ENCODE results near the gene GGPS1.
"Not testable (repeated sequence)": the region's sequence is repeated elsewhere in the genome, so short reads cannot be mapped to it uniquely, and the experiment has no call there.

Gene GGPS1

DNA sequence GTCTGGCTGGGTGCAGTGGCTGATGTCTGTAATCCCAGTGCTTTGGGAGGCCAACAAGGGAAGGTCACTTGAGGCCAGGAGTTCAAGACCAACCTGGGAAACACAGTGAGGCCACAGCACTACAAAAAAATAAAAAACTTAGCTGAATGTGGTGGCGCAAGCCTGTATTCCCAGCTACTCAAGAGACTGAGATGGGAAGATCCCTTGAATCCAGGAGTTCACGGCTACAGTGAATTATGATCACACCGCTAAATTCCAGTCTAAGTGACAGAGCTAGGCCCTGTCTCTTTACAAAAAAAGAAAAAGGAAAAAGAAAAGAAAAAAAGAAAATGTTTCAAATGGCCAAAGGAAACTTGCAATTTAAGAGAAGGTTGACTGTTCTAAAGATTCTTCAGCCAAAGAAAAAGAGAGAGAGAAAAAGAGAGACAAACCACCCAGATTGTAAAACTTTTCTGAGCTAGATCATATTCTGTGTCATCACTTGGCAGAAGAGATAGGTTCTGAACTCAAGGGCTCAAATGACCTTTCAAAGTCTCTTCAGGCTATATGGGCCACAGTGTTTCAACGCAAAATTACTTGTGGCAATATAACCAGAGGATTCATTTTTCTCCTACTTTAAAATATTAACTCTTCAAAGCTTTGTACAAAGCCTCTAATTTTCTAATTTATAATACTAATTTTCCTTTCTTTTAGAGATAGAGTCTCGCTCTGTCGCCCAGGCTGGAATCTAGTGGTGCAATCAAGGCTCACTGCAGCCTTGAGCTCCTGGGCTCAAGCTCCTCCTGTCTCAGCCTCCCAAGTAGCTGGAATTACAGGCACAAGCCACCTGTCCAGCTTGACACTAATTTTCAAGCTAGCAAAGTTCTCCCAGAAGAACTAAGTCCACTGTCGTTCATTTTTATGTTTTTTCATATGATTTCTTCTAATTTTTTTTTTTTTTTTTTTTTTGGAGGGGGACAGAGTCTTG lies 20.9 kb upstream of the GGPS1 start:
- DNase-seq = no peak

DNA sequence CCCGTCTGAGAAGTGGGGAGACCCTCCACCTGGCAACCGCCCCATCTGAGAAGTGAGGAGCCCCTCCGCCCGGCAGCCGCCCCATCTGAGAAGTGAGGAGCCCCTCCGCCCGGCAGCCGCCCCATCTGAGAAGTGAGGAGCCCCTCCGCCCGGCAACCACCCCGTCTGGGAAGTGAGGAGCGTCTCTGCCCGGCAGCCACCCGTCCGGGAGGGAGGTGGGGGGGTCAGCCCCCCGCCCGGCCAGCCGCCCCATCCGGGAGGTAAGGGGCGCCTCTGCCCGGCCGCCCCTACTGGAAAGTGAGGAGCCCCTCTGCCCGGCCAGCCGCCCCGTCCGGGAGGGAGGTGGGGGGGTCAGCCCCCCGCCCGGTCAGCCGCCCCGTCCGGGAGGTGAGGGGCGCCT lies 19.2 kb upstream of the GGPS1 start:
- not testable (repeated sequence) for DNase-seq

DNA sequence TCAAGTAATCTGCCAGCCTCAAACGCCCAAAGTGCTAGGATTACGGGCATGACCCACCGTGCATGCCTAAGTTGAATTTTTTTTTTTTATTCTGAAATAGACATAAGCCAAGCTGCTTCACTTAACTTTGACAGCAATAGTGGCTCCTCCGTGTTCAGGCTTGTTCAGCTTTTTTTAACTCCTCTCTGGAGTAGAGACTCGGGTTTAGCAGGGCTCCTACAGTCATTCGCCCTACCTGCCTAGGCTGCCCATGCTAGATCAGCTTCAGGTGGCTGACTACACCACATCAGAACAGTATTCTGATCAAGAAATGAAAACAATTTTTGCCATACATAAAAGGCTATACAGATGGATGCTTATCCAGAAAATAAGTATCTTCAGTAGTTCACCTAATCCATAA lies 15.1 kb upstream of the GGPS1 start:
- DNase-seq = no peak

DNA sequence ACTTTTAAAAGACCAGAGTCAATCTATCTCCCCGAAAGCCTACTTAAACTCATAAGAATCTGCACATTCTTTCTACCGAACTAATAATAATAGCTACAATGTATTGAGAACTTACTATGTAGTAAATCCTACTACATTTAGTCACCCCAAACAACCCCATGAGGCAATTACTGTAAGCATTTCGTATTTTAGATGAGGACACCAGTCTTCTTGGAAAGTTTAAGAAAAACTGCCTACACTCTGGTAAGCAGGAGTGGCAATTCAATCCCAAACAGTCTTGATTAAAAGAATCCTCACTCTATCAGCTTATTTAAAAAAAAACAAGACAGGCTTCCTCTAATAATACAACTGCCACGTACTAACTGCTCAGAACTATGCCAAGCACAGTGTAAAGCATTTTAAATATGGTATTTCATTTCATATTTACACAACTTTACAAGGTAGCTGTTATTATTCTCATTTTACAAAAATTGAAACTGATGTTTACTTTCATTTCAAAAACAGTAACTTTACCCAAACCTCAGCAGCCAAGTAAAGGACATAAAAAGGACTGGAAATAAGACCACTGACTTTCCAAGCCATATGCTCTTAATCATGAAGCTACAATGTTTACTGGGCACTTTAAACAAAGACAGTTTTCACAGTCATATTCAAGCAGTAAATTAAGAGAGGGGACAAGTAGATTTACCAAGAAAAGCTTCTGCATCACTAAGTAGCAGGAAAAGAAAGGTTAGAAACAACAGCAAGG lies 14.3 kb upstream of the GGPS1 start:
- no peak for DNase-seq

DNA sequence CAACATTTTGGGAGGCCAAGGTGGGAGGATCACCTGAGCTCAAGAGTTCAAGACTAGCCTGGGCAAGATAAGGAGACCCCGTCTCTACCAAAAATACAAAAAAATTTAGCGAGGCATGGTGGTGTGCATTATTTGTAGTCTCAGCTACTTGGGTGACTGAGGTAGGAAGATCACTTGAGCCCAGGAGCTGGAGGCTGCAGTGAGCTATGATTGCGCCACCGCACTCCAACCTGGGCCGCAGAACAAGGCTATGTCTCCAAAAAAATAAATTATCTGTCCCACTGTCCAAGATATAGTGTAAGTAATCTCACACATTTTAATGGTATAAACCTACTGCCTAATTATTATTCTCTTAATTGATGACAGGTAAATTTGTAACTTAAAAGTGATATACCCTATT lies 13.2 kb upstream of the GGPS1 start:
- no peak for DNase-seq

DNA sequence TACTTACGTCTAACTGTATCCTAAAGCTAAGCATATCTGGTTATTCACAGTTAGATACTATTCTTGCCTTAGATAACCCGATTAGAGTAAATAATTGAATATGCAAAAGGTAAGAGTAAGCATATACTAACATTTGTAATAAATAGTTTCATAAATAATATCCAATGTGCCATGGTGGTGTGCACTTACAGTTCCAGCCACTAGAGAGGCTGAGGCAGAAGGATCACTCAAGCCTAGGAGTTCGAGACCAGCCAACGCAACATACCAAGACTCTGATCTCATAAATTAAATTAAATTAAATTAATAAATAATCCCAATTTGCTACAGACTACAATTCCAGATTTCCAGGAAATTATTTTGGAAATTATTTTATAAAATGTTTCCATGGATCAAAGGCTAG lies 12.6 kb upstream of the GGPS1 start:
- DNase-seq = no peak

DNA sequence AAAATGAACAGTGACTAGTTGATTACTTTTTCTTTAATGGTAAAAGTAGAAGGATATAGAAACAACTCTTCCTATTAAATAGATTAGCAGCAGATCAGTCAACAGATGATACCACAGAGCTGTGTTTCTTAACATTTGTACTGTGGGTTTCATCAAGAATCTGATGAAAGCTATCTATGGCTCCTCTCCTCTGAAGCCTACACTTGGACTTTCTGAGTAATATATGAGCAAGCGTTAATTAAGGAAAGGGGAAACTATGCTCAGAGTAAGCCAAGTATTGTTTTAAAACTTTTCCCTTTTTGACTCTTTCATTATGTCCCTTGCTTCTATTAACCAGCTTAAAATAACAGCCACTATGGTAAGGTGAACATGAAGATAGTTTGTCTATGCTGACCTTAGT lies 11.2 kb upstream of the GGPS1 start:
- DNase-seq = no peak

DNA sequence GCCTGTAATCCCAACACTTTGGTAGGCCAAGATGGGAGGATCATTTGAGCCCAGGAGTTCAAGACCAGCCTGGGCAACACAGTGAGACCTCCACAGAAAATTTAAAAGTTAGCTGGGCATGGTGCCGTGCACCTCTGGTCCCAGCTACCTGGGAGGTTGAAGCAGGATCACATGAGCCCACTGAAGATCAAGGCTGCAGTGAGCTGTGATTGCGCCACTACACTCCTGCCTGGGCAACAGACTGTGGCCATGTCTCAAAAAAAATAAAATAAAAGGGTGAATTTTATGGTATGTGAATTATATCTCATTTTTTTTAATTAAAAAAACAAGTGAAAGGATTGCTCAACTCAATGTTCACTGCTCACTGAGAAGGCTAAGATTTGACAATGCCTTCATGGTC lies 9.1 kb upstream of the GGPS1 start:
- DNase-seq = no peak

DNA sequence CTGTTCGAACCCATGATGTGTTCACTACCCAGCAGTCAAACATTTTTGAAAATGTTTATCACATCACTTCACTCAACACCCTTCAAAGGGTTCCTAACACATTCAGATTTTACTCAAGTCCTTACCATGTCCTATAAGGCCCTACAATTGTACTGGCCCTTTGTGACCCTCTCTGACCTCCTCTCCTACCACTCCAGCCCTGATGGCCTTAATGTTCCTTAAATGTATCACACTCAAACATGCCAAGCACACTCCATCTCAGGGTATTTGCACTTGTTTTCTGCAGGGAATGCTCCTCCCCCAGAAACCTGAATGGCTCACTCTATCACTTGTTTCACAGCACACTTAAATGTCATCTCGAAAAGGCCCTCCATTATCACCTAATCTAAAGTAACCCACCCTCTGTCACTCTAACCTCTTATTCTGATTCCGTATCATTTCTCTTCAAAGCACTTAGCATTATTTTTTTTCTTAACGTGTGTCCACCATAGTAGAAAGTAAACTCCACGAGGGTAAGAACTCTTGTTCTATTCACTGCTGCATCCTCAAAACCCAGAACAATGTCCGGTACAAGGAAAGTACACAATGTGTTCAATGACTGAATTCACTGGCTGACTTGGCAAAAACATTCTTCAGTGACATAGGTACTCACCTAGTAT lies 7.7 kb upstream of the GGPS1 start:
- no peak for DNase-seq

DNA sequence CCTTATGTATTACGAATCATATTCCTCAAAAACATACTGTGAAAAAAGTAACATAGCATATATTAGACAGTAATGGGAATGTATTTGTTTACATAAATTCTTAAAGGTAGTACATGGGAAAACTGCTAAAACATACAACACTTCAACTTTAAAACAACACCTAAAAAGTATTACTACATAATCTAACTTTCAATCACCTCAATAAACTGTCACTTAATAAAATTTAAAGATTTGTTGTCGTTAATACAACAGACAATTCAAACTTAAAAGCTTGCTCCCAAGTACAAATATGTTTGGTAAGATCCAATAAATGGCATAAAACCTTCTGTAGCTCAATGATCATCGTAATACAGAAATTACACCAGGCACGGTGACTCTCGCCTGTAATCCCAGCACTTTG lies 4.1 kb upstream of the GGPS1 start:
- DNase-seq = no peak

DNA sequence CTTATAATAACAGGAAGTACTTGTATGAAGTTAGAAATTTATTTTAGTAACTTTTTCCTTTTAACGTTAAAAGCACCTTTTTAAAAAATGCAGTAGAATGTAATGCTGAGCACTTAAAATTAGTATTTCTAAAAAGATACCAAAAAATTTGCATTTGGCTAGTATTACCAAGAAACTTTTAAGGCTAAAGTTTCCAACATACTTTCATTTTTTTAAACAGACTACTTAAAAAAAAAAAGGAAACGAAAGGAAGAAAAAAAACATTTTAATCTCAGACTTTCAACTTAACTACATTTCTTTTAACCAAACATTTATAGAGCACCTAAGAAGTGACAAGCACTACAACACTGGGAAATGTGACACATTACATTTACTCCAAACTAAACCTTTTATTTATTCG lies 3.2 kb upstream of the GGPS1 start:
- no peak for DNase-seq

DNA sequence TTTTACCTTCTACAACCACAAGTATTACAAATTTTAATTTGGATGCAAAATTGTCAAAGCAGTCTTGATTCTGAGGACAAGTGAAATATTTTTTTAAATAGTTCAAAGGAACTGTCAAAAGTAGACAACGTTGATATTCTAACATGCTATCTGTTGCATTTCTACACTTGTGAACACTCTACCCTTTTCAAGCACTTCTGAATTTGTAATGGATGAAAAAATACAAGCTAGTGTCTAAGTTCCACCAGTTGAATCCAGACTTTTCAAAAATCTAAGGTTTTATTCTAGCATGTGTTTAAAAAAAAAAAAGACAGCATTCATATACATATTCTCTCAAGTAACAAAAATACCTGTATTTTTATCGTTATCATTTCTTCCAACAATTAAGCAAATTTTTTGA lies 2.5 kb upstream of the GGPS1 start:
- DNase-seq = no peak

DNA sequence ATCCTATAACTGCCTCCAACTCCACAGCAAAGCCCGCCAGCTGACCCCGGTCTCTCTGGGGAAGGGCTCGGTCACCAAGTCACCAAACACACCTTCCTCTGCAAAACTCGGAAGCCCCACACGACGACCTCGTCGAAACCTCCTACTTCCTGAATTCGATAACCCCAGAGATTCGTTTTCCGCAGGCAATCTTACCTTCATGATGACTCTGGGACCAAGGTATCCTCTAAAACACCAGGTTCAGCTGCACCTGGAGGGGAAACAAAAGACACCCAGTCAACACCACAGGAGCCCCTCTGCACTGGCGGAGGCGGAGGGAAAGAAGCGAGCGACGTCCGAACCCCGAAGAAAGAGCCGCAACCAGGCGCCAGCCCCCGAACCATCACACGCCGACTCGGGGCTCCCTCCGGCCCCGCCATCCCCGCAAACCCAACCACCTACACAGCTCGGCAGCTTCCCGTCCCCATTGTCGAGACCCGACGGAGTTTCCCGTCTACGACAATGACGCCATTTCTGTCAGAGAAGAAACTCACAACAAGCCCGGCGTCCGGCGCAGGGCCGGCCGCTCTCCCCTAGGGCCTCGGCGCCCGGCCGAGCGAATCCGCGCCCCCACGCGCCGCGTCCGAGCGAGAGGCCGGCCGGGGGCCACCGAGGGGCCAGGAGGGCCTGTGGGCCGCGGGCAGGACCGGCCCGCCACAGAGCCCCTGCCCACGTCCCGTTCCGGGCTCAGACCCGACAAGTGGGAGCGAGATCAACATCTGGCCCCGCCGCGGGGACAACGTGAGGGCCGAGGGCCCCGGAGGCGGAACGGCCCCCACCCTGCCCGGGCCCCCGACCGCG lies 1.4 kb upstream of the GGPS1 start:
- peak; percentile 65 for DNase-seq

DNA sequence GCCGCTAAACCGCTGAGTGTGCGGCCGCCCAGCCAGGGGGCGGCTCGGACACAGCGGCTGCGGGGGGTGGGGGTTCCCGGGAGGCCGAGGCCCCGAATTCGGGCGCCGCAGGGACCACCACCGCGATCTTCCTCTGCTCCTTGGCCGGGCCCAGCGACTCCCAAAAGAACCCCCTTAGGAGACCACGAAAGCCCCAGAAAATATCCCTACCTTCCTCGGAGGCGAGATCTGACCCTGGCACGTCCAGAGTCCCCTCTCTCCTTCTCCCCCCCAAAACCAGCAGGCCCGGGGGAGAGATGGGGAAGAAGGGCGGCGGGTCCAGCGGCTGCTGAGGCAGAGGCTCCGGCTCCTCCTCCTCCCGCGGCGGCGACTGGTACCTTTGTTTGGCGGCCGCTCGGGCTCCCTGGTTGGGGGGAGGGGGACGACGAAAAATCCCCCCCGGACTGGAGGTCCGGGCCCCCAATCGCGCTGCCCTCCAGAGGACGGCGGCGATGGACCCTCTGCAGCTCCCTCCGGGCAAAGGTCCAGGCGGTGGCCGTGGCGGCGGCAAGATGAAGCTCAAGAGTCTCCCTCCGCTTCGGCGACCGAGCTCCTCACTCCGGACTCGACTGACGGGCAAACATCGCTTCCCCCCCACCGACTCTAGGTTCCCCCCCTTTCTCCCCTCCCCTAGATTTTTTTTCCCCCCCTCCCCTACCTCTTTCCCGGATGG lies 655 bp upstream of the GGPS1 start, which contains the start of gene ARID4B:
ARID4B (minus strand) TSS at position 621 of the 712 bp plus-strand sequence. CDS start 1,260 bp downstream, outside the sequence.
- DNase-seq = no peak

DNA sequence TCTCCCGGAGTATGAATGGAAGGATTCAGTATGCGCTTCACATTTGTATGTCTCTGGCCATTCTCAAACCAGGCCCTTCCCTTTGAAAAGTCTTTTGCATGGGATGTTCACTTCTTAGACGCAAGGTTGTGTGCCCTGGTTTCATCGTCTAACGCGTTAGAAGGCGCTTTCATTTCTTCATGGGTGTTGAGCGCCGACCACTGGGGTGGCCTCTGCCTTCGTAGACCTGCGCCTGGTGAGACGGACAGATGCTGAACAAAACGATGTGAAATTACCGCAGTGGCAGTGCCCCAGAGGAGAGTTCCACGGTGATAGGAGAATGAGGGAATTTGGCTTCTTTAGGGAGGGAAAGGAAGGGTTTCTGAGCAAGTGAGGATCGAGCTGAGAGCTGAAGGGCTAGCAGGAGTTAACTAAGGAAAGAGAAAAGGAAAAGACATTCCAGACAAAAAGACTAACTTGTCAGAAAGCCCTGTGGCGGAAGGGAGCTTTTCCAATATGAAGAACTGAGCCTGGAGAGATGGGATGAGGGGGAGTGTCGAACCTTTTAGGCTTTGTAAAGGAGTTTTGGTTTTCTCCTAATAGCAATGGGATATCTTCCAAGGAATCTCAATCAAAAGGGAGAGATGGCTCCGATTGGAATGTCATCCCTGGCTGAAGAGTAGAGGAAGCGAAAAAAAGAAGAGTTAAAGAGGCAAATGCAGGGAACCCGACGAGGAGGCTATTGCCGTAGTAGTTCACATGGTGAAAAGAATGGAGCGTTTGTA lies 951 bp downstream of the GGPS1 start:
- peak; percentile 56 for DNase-seq

DNA sequence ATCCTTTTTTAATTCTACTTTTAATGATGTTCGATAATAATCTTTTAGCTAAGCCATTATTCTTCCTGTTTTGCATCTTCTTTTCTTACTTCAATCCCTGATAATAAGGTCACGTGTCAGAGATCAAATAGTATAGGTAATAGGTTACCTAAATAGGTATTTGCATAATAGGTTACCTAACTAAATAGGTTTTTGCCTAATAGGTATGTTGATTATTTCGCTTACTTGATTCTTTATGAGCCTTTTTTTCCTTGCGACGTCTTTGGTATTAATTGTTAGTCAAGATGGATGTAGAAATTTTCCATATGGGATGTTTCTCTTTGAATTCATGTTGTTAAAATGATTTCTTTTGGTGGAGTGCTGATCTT lies 2.5 kb downstream of the GGPS1 start:
- DNase-seq = no peak

DNA sequence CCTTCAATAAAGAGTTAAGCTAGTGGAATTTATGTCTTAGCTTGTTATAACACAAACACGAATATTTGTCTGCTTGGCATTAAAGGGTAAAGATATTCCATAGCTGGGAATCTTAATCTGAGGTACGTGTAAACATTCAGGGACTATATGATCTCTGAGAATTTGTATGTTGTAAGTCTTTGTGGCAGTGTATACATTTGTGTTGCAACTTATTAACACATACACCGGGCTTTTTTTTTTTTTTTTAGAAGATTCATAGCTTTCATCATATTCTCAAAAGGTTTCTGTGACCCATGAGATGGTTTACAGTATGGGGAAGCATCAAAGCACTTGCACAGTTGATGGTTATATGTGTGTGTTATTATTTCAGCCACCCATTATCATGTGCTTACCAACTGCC lies 3.0 kb downstream of the GGPS1 start:
- DNase-seq = no peak

DNA sequence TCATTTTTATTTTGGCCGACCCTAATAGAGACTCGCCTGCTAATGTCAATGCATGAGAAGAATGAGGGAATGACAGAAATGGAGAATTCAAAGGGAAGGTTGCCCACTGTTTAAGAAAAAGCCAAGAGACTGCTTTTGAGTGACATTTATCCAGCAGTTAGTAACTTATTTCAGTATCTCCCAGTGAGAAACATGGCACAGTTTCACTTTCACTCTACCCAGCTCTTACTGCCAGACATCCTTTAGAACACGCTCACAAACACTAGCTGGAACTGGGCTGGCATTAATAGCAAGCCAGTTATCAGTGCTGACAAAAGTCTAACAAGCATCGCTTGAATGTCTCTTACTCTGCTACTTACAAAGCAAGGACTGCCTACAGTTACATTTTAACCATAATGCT lies 8.5 kb downstream of the GGPS1 start:
- no peak for DNase-seq

DNA sequence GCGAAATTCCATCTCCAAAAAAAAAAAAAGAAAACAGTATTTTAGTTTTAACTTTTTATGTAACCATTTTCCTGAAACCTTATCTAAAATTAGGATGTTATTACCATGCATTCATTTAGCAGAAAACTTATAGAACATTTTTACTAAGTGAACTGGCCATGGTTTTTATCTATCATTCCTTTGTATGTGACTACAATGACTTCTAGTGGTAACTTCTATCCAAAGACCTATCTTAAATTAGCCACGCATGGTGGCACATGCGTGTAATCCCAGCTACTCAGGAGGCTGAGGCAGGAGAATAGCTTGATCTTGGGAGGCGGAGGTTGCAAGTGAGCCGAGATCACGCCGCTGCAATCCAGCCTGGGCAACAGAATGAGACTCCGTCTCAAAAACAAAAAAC lies 11.4 kb downstream of the GGPS1 start:
- no peak for DNase-seq

DNA sequence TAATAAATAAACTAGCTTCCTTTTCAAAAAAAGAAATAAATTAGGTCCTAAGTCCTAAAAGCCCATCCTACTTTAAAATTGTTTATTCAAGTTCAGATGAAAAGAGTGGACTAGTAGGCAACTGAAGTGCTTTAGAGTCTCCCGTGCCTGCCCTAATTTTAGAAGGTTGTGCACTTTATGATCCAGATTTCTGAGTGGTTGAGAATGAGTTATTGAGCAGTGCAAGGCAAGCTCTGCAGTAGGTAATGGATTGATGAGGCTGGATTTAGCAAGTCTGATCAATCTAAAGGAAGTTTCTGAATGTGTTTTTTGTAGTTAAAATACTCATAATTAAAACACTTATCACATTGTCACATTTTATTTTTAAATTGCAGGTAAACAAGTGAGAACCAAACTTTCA lies 13.0 kb downstream of the GGPS1 start:
- no peak for DNase-seq

DNA sequence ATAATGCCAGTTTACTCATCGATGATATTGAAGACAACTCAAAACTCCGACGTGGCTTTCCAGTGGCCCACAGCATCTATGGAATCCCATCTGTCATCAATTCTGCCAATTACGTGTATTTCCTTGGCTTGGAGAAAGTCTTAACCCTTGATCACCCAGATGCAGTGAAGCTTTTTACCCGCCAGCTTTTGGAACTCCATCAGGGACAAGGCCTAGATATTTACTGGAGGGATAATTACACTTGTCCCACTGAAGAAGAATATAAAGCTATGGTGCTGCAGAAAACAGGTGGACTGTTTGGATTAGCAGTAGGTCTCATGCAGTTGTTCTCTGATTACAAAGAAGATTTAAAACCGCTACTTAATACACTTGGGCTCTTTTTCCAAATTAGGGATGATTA lies 13.7 kb downstream of the GGPS1 start:
- DNase-seq = no peak
